Stimulated activated naive CD4-positive, alpha-beta T cell treated with Interleukin-2 at 50 U/mL for 16 hours (primary cell): ENCODE measurements around the gene PADI1.
A peak's percentile ranks its signal among the peaks of the same experiment; 100 is the strongest.

Experiments used
- DNase-seq: peaks from one replicate; lab custom pipeline; 2025; lab: John Stamatoyannopoulos, UW

PADI1 gene

GRCh38 chr1:17272646-17273045, 67.7 kb downstream of the PADI1 start:
- DNase-seq = no peak

GRCh38 chr1:17273096-17273495, 68.2 kb downstream of the PADI1 start:
- DNase-seq = no peak

GRCh38 chr1:17274186-17275170, 69.5 kb downstream of the PADI1 start:
- peak; percentile 10 for DNase-seq

- no peak for DNase-seq
These were observed 71.6 kb downstream of the PADI1 start for GRCh38 chr1:17276568-17276967.

GRCh38 chr1:17277511-17278159, 72.7 kb downstream of the PADI1 start:
- no peak for DNase-seq

GRCh38 chr1:17278996-17279830, 74.3 kb downstream of the PADI1 start:
- no peak for DNase-seq

GRCh38 chr1:17280436-17280835, 75.5 kb downstream of the PADI1 start:
- no peak for DNase-seq

- no peak for DNase-seq
These were observed 76.0 kb downstream of the PADI1 start for GRCh38 chr1:17280894-17281293.

- DNase-seq = no peak
These were observed 76.8 kb downstream of the PADI1 start for GRCh38 chr1:17281775-17282181.

GRCh38 chr1:17282836-17283235, 77.9 kb downstream of the PADI1 start:
- no peak for DNase-seq

- DNase-seq = no peak
These were observed 81.7 kb downstream of the PADI1 start for GRCh38 chr1:17286646-17287045.

- no peak for DNase-seq
These were observed 82.3 kb downstream of the PADI1 start for GRCh38 chr1:17287130-17287776.

- DNase-seq = no peak
These were observed 84.8 kb downstream of the PADI1 start for GRCh38 chr1:17289721-17290120.

- DNase-seq = no peak
These were observed 85.6 kb downstream of the PADI1 start for GRCh38 chr1:17290553-17290952.

- no peak for DNase-seq
These were observed 87.6 kb downstream of the PADI1 start for GRCh38 chr1:17292299-17293160.

- DNase-seq = no peak
These were observed 88.9 kb downstream of the PADI1 start for GRCh38 chr1:17293681-17294425.

- DNase-seq = no peak
These were observed 90.4 kb downstream of the PADI1 start for GRCh38 chr1:17295292-17295691.
